Measurements from ENCODE around the gene NLRP12.
"Not testable (repeated sequence)": the region's sequence is repeated elsewhere in the genome, so short reads cannot be mapped to it uniquely, and the experiment has no call there.

NLRP12 gene

GRCh38 chr19:53865523-53865917 lies 41.4 kb upstream of the NLRP12 start:
- Histone ChIP-seq H3K4me3 (ENCODE audit: low read depth, low read length) (peak overlapping the region; percentile 79), H3K9me3 (ENCODE audit: control insufficient read depth, insufficient read depth, low read length) (no peaks in the 10 kb centered on the region), H3K27me3 (ENCODE audit: control insufficient read depth, insufficient read depth, low read length) (no peaks in the 10 kb centered on the region), H3K36me3 (ENCODE audit: control insufficient read depth, insufficient read depth, low read length) (no peaks in the 10 kb centered on the region), H3K4me1 (ENCODE audit: control insufficient read depth, insufficient read depth, low read length) (peaks cover 2% of the 10 kb centered on the region), H3K9ac (ENCODE audit: low read depth, low read length) (peak overlapping the region; percentile 32)

GRCh38 chr19:53864308-53864836 lies 40.3 kb upstream of the NLRP12 start:
- no peaks in the 10 kb centered on the region for H3K4me1 ChIP-seq (ENCODE audit: control insufficient read depth, insufficient read depth, low read length)
- no peaks in the 10 kb centered on the region for H3K27me3 ChIP-seq (ENCODE audit: control insufficient read depth, insufficient read depth, low read length)
- H3K4me3 ChIP-seq (ENCODE audit: low read depth, low read length) = no peak overlapping the region
- no peaks in the 10 kb centered on the region for H3K9me3 ChIP-seq (ENCODE audit: control insufficient read depth, insufficient read depth, low read length)
- no peak overlapping the region for H3K9ac ChIP-seq (ENCODE audit: low read depth, low read length)
- H3K36me3 ChIP-seq (ENCODE audit: control insufficient read depth, insufficient read depth, low read length) = no peaks in the 10 kb centered on the region

GRCh38 chr19:53853707-53854106 lies 29.6 kb upstream of the NLRP12 start:
- Histone ChIP-seq H3K4me1 (ENCODE audit: control insufficient read depth, insufficient read depth, low read length) (peaks cover 5% of the 10 kb centered on the region), H3K9ac (ENCODE audit: low read depth, low read length) (no peak overlapping the region)

GRCh38 chr19:53849237-53849676 lies 25.1 kb upstream of the NLRP12 start:
- peaks cover 4% of the 10 kb centered on the region for H3K4me1 ChIP-seq (ENCODE audit: control insufficient read depth, insufficient read depth, low read length)
- H3K27me3 ChIP-seq (ENCODE audit: control insufficient read depth, insufficient read depth, low read length) = no peaks in the 10 kb centered on the region
- no peak overlapping the region for H3K9ac ChIP-seq (ENCODE audit: low read depth, low read length)
- H3K4me3 ChIP-seq (ENCODE audit: low read depth, low read length) = no peak overlapping the region
- H3K36me3 ChIP-seq (ENCODE audit: control insufficient read depth, insufficient read depth, low read length) = no peaks in the 10 kb centered on the region
- no peaks in the 10 kb centered on the region for H3K9me3 ChIP-seq (ENCODE audit: control insufficient read depth, insufficient read depth, low read length)

More at GRCh38 chr19:53853707-53854106, 29.6 kb upstream of the NLRP12 start:
- Histone ChIP-seq H3K27me3 (ENCODE audit: control insufficient read depth, insufficient read depth, low read length) (no peaks in the 10 kb centered on the region), H3K4me3 (ENCODE audit: low read depth, low read length) (no peak overlapping the region), H3K36me3 (ENCODE audit: control insufficient read depth, insufficient read depth, low read length) (no peaks in the 10 kb centered on the region), H3K9me3 (ENCODE audit: control insufficient read depth, insufficient read depth, low read length) (no peaks in the 10 kb centered on the region)

- Histone ChIP-seq H3K27me3 (ENCODE audit: control insufficient read depth, insufficient read depth, low read length) (no peaks in the 10 kb centered on the region), H3K9me3 (ENCODE audit: control insufficient read depth, insufficient read depth, low read length) (no peaks in the 10 kb centered on the region), H3K4me3 (ENCODE audit: low read depth, low read length) (no peak overlapping the region), H3K36me3 (ENCODE audit: control insufficient read depth, insufficient read depth, low read length) (no peaks in the 10 kb centered on the region), H3K9ac (ENCODE audit: low read depth, low read length) (no peak overlapping the region), H3K4me1 (ENCODE audit: control insufficient read depth, insufficient read depth, low read length) (peaks cover 2% of the 10 kb centered on the region)
Measured at GRCh38 chr19:53847555-53847954, 23.4 kb upstream of the NLRP12 start.

GRCh38 chr19:53844849-53845246 lies 20.7 kb upstream of the NLRP12 start:
- Histone ChIP-seq H3K4me3 (ENCODE audit: low read depth, low read length) (no peak overlapping the region), H3K4me1 (ENCODE audit: control insufficient read depth, insufficient read depth, low read length) (peaks cover 5% of the 10 kb centered on the region), H3K27me3 (ENCODE audit: control insufficient read depth, insufficient read depth, low read length) (no peaks in the 10 kb centered on the region), H3K9ac (ENCODE audit: low read depth, low read length) (no peak overlapping the region), H3K9me3 (ENCODE audit: control insufficient read depth, insufficient read depth, low read length) (no peaks in the 10 kb centered on the region), H3K36me3 (ENCODE audit: control insufficient read depth, insufficient read depth, low read length) (no peaks in the 10 kb centered on the region)

GRCh38 chr19:53840914-53841313 lies 16.8 kb upstream of the NLRP12 start:
- H3K9ac ChIP-seq (ENCODE audit: low read depth, low read length); H3K4me1 ChIP-seq (ENCODE audit: control insufficient read depth, insufficient read depth, low read length); H3K4me3 ChIP-seq (ENCODE audit: low read depth, low read length); H3K27me3 ChIP-seq (ENCODE audit: control insufficient read depth, insufficient read depth, low read length); H3K36me3 ChIP-seq (ENCODE audit: control insufficient read depth, insufficient read depth, low read length); H3K9me3 ChIP-seq (ENCODE audit: control insufficient read depth, insufficient read depth, low read length): not testable (repeated sequence)

- not testable (repeated sequence) for H3K9me3 ChIP-seq (ENCODE audit: control insufficient read depth, insufficient read depth, low read length); H3K9ac ChIP-seq (ENCODE audit: low read depth, low read length); H3K27me3 ChIP-seq (ENCODE audit: control insufficient read depth, insufficient read depth, low read length); H3K4me1 ChIP-seq (ENCODE audit: control insufficient read depth, insufficient read depth, low read length); H3K36me3 ChIP-seq (ENCODE audit: control insufficient read depth, insufficient read depth, low read length); H3K4me3 ChIP-seq (ENCODE audit: low read depth, low read length)
Measured at GRCh38 chr19:53840241-53840640, 16.1 kb upstream of the NLRP12 start.

- H3K9me3 ChIP-seq (ENCODE audit: control insufficient read depth, insufficient read depth, low read length); H3K36me3 ChIP-seq (ENCODE audit: control insufficient read depth, insufficient read depth, low read length); H3K4me3 ChIP-seq (ENCODE audit: low read depth, low read length); H3K4me1 ChIP-seq (ENCODE audit: control insufficient read depth, insufficient read depth, low read length); H3K27me3 ChIP-seq (ENCODE audit: control insufficient read depth, insufficient read depth, low read length); H3K9ac ChIP-seq (ENCODE audit: low read depth, low read length): not testable (repeated sequence)
Measured at GRCh38 chr19:53838446-53838845, 14.3 kb upstream of the NLRP12 start.

GRCh38 chr19:53832861-53833260 lies 8.7 kb upstream of the NLRP12 start:
- peak overlapping the region; percentile 83 for H3K4me3 ChIP-seq (ENCODE audit: low read depth, low read length)

GRCh38 chr19:53828531-53828930 lies 4.4 kb upstream of the NLRP12 start:
- Histone ChIP-seq H3K9me3 (ENCODE audit: control insufficient read depth, insufficient read depth, low read length) (no peaks in the 10 kb centered on the region), H3K4me1 (ENCODE audit: control insufficient read depth, insufficient read depth, low read length) (no peaks in the 10 kb centered on the region), H3K27me3 (ENCODE audit: control insufficient read depth, insufficient read depth, low read length) (no peaks in the 10 kb centered on the region), H3K9ac (ENCODE audit: low read depth, low read length) (no peak overlapping the region), H3K4me3 (ENCODE audit: low read depth, low read length) (no peak overlapping the region), H3K36me3 (ENCODE audit: control insufficient read depth, insufficient read depth, low read length) (peaks cover 6% of the 10 kb centered on the region)

More at GRCh38 chr19:53832861-53833260, 8.7 kb upstream of the NLRP12 start:
- H3K9me3 ChIP-seq (ENCODE audit: control insufficient read depth, insufficient read depth, low read length); H3K27me3 ChIP-seq (ENCODE audit: control insufficient read depth, insufficient read depth, low read length); H3K4me1 ChIP-seq (ENCODE audit: control insufficient read depth, insufficient read depth, low read length): not testable (repeated sequence)
- Histone ChIP-seq H3K9ac (ENCODE audit: low read depth, low read length) (peak overlapping the region; percentile 98), H3K36me3 (ENCODE audit: control insufficient read depth, insufficient read depth, low read length) (peaks cover 13% of the 10 kb centered on the region)

- H3K9me3 ChIP-seq (ENCODE audit: control insufficient read depth, insufficient read depth, low read length) = no peaks in the 10 kb centered on the region
- H3K4me1 ChIP-seq (ENCODE audit: control insufficient read depth, insufficient read depth, low read length) = no peaks in the 10 kb centered on the region
- no peaks in the 10 kb centered on the region for H3K36me3 ChIP-seq (ENCODE audit: control insufficient read depth, insufficient read depth, low read length)
- H3K27me3 ChIP-seq (ENCODE audit: control insufficient read depth, insufficient read depth, low read length) = no peaks in the 10 kb centered on the region
- H3K4me3 ChIP-seq (ENCODE audit: low read depth, low read length) = no peak overlapping the region
- peak overlapping the region; percentile 26 for H3K9ac ChIP-seq (ENCODE audit: low read depth, low read length)
Measured at GRCh38 chr19:53826876-53827275, 2.8 kb upstream of the NLRP12 start.

Measured in iPS-15b (cell line).